GM12878 (cell line): ENCODE results near the gene DCBLD1.
"Not testable (repeated sequence)": the region's sequence is repeated elsewhere in the genome, so short reads cannot be mapped to it uniquely, and the experiment has no call there.

Experiments
- ATF2 ChIP-seq: IDR thresholded peaks from 2 replicates; pipeline ENCODE4 v1.6.1; 2012; ENCODE audit warnings: low read length, inconsistent platforms
- ATF3 ChIP-seq: IDR thresholded peaks from 2 replicates; pipeline ENCODE4 v1.6.1; 2011; ENCODE audit warnings: low read depth, mild to moderate bottlenecking, low read length, moderate library complexity, borderline replicate concordance; ENCODE audit errors: extremely low read depth
- BHLHE40 ChIP-seq, 2 experiments: fragments of 450-650 bp in 1 of 2; IDR thresholded peaks; 2 replicates each; pipeline ENCODE4 v1.6.1; 2011 to 2017; ENCODE audit warnings: low read depth in 2 of 2, borderline replicate concordance in 1 of 2, improper control_type of control experiment in 1 of 2, low read length in 1 of 2, mild to moderate bottlenecking in 1 of 2
- EZH2 ChIP-seq: IDR thresholded peaks from 2 replicates; pipeline ENCODE4 v1.6.1; 2012; ENCODE audit warnings: low read depth, mild to moderate bottlenecking, control low read depth, inconsistent platforms, low read length, borderline replicate concordance; ENCODE audit not compliant: control insufficient read depth
- GATAD2B ChIP-seq: fragments of 450-650 bp; conservative IDR thresholded peaks from 2 replicates; pipeline ENCODE4 v1.6.1; 2017; ENCODE audit warnings: low read depth, mild to moderate bottlenecking, moderate library complexity
- POLR2AphosphoS5 ChIP-seq: IDR thresholded peaks from 2 replicates; pipeline ENCODE4 v1.6.1; 2011; ENCODE audit warnings: mild to moderate bottlenecking, low read length, inconsistent platforms
- TCF7 ChIP-seq: IDR thresholded peaks from 2 replicates; pipeline ENCODE4 v1.6.1; 2014; ENCODE audit warnings: antibody characterized with exemption, borderline replicate concordance
- ZBED1 ChIP-seq: IDR thresholded peaks from 2 replicates; pipeline ENCODE4 v1.6.1; 2016; ENCODE audit warnings: borderline replicate concordance

GRCh38 chr6:117442313-117442712, 40.2 kb upstream of the DCBLD1 start:
- not testable (repeated sequence) for TF ChIP-seq ZBED1; POLR2AphosphoS5; GATAD2B; EZH2; ATF2; TCF7; BHLHE40 (IDR thresholded peaks at IDR 0.05; ENCODE audit: borderline replicate concordance in 1 of 2, low read depth in 2 of 2, low read length in 1 of 2); ATF3
